ENCODE data around the gene RUFY1.
"Not testable (repeated sequence)": the region's sequence is repeated elsewhere in the genome, so short reads cannot be mapped to it uniquely, and the experiment has no call there.

The RUFY1 gene

DNA sequence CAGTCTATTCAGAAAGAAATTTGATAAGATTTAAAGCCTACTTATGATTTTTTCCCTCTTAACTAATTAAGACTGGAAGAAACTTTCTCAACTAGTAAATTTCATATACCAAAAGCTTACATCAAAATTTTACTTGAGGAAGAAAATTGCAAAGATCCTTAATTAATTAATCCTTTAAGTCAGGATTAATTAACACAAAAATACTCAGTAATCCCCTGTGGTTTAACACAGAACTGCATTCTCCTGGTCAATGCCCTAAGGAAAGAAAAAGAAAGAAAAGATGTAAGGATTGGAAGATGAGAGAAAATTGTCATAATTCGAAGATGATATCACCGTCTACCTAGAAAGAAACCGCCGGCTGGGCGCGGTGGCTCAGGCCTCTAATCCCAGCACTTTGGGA, 17.3 kb upstream of the RUFY1 start:
- TF ChIP-seq, protein P1, sequence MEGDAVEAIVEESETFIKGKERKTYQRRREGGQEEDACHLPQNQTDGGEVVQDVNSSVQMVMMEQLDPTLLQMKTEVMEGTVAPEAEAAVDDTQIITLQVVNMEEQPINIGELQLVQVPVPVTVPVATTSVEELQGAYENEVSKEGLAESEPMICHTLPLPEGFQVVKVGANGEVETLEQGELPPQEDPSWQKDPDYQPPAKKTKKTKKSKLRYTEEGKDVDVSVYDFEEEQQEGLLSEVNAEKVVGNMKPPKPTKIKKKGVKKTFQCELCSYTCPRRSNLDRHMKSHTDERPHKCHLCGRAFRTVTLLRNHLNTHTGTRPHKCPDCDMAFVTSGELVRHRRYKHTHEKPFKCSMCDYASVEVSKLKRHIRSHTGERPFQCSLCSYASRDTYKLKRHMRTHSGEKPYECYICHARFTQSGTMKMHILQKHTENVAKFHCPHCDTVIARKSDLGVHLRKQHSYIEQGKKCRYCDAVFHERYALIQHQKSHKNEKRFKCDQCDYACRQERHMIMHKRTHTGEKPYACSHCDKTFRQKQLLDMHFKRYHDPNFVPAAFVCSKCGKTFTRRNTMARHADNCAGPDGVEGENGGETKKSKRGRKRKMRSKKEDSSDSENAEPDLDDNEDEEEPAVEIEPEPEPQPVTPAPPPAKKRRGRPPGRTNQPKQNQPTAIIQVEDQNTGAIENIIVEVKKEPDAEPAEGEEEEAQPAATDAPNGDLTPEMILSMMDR (IDR thresholded peaks at IDR 0.05; ENCODE audit: low read depth, low read length) = no peak
- H3K4me3 ChIP-seq (ENCODE audit: low read depth, low read length) = no peak overlapping the region

DNA sequence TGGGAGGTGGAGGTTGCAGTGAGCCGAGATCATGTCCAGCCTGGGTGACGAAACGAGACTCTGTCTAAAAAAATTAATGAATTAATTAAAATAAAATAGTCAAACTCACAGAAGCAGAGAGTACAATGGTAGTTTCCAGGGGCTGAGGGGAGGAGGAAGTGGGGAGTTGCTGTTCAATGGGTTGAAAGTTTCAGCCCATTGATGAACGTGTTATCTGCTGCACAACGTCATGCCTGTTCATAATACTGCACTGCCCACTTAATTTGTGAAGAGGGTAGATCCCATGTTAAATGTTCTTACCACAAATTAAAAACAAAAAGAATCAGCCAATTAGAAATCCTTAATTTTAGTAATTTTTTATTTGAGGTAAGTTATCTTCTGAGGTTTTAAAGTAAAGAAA, 16.4 kb upstream of the RUFY1 start:
- TF ChIP-seq, protein P1 (IDR thresholded peaks at IDR 0.05; ENCODE audit: low read depth, low read length) = no peak
- H3K4me3 ChIP-seq (ENCODE audit: low read depth, low read length) = no peak overlapping the region

- no peak overlapping the region for H3K4me3 ChIP-seq (ENCODE audit: low read depth, low read length)
- TF ChIP-seq, protein P1 (IDR thresholded peaks at IDR 0.05; ENCODE audit: low read depth, low read length) = no peak
Measured at GRCh38 chr5:179534431-179534830, 15.9 kb upstream of the RUFY1 start.

DNA sequence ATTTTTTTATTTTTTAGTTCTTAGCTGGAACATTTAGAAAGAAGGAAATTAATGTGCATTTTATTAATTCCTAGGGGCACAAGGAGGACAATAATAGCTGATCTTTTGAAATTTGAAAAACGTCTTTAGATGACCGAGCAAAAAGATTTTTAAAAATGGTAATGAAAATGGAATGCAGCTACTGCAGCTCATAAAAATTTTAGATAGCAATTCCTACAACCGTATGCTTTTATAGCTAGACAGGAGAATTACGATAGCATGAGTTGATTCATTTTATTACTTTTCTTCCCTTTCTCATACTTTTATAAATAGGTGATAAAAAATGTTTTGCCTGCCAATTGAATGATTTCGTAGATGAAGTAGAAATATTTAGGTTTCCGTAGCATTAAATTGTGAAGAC, 13.7 kb upstream of the RUFY1 start:
- H3K4me3 ChIP-seq (ENCODE audit: low read depth, low read length) = no peak overlapping the region
- TF ChIP-seq, protein P1 (IDR thresholded peaks at IDR 0.05; ENCODE audit: low read depth, low read length) = no peak

DNA sequence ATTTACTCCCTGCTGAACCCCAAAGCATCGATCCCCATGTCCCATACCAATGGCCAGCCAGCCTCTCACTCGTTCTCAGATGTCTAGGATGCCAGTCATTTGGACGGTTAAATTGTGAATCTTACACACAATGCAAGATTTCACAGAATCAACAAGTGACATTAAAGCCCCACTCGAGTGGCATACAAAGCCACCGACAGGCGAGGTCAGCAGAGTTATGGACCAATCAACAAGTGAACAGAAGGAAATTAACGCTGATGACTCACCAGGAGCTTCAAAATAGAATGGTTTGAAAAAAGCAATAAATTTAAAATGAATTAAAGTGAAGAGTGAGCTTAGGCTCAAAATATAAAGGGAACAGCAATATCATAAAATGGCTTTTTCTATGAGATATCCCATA, 8.2 kb upstream of the RUFY1 start:
- H3K4me3 ChIP-seq (ENCODE audit: low read depth, low read length) = no peak overlapping the region
- TF ChIP-seq, protein P1 (IDR thresholded peaks at IDR 0.05; ENCODE audit: low read depth, low read length) = no peak

- not testable (repeated sequence) for H3K4me3 ChIP-seq (ENCODE audit: low read depth, low read length)
Measured at GRCh38 chr5:179543275-179543674, 7.1 kb upstream of the RUFY1 start.

- TF ChIP-seq, protein P1 (IDR thresholded peaks at IDR 0.05; ENCODE audit: low read depth, low read length) = no peak
- no peak overlapping the region for H3K4me3 ChIP-seq (ENCODE audit: low read depth, low read length)
Measured at GRCh38 chr5:179553006-179553405, 2.7 kb downstream of the RUFY1 start.

DNA sequence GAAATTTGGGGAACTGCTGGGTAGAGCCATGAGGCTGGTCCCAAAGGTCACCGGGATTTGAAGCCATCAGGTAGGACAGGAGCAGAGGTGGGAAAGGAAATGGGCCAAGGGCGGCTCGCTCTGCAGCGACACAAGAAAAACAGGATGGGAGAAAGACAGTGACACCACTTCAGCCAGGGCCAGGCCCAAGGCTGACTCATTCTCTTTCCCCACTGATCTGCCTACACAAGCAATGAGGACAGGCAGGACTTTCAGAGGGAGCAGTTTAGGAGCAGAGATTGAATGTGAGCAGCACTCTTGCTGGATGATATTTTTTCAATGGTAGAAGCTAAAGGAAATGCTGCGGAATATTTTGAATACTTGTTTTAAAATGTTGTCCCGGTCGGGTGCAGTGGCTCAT, 3.5 kb downstream of the RUFY1 start:
- TF ChIP-seq, protein P1 (IDR thresholded peaks at IDR 0.05; ENCODE audit: low read depth, low read length) = no peak
- no peak overlapping the region for H3K4me3 ChIP-seq (ENCODE audit: low read depth, low read length)

Data from WI38 (cell line).